ENCODE data around the gene DNLZ.
"Not testable (repeated sequence)": the region's sequence is repeated elsewhere in the genome, so short reads cannot be mapped to it uniquely, and the experiment has no call there.

Gene DNLZ

GRCh38 chr9:136326061-136326760, 37.3 kb downstream of the DNLZ start:
- no peak for TF ChIP-seq CTCF (conservative IDR thresholded peaks at IDR 0.05; ENCODE audit: low read depth, low read length)
- no peak overlapping the region for H3K4me3 ChIP-seq (ENCODE audit: low read length)
- DNase-seq (ENCODE audit: low read depth) = no peak

- TF ChIP-seq CTCF (conservative IDR thresholded peaks at IDR 0.05; ENCODE audit: low read depth, low read length) = no peak
- H3K4me3 ChIP-seq (ENCODE audit: low read length) = no peak overlapping the region
- no peak for DNase-seq (ENCODE audit: low read depth)
Observed at GRCh38 chr9:136325358-136325757, 38.2 kb downstream of the DNLZ start.

- DNase-seq (ENCODE audit: low read depth) = no peak
- no peak overlapping the region for H3K4me3 ChIP-seq (ENCODE audit: low read length)
- TF ChIP-seq CTCF (conservative IDR thresholded peaks at IDR 0.05; ENCODE audit: low read depth, low read length) = no peak
Observed at GRCh38 chr9:136324501-136325300, 38.8 kb downstream of the DNLZ start.

- TF ChIP-seq CTCF (conservative IDR thresholded peaks at IDR 0.05; ENCODE audit: low read depth, low read length) = no peak
- DNase-seq (ENCODE audit: low read depth) = no peak
- H3K4me3 ChIP-seq (ENCODE audit: low read length) = no peak overlapping the region
Observed at GRCh38 chr9:136323371-136323789, 40.2 kb downstream of the DNLZ start.

- TF ChIP-seq CTCF (conservative IDR thresholded peaks at IDR 0.05; ENCODE audit: low read depth, low read length) = no peak
- no peak for DNase-seq (ENCODE audit: low read depth)
- no peak overlapping the region for H3K4me3 ChIP-seq (ENCODE audit: low read length)
Observed at GRCh38 chr9:136322756-136323330, 40.7 kb downstream of the DNLZ start.

GRCh38 chr9:136321561-136321960, 42.0 kb downstream of the DNLZ start:
- TF ChIP-seq CTCF (conservative IDR thresholded peaks at IDR 0.05; ENCODE audit: low read depth, low read length) = no peak
- no peak for DNase-seq (ENCODE audit: low read depth)
- no peak overlapping the region for H3K4me3 ChIP-seq (ENCODE audit: low read length)

- not testable (repeated sequence) for H3K4me3 ChIP-seq (ENCODE audit: low read length); DNase-seq (ENCODE audit: low read depth)
Observed at GRCh38 chr9:136320972-136321371, 42.6 kb downstream of the DNLZ start.

- not testable (repeated sequence) for DNase-seq (ENCODE audit: low read depth); H3K4me3 ChIP-seq (ENCODE audit: low read length)
Observed at GRCh38 chr9:136319955-136320354, 43.6 kb downstream of the DNLZ start.

GRCh38 chr9:136319244-136319643, 44.3 kb downstream of the DNLZ start:
- H3K4me3 ChIP-seq (ENCODE audit: low read length) = not testable (repeated sequence)

More at GRCh38 chr9:136319244-136319643, 44.3 kb downstream of the DNLZ start:
- not testable (repeated sequence) for DNase-seq (ENCODE audit: low read depth)
